ENCODE measurements around the gene TMPRSS9. TPM values are rescaled to one million over a fixed set of nuclear protein-coding genes. Genes with fewer than 3 reads are reported as not detected.

The TMPRSS9 gene
- total and polyA plus RNA-seq, 4 donors = 0.05 to 0.37 (median 0.09) TPM; not detected in 1

DNA sequence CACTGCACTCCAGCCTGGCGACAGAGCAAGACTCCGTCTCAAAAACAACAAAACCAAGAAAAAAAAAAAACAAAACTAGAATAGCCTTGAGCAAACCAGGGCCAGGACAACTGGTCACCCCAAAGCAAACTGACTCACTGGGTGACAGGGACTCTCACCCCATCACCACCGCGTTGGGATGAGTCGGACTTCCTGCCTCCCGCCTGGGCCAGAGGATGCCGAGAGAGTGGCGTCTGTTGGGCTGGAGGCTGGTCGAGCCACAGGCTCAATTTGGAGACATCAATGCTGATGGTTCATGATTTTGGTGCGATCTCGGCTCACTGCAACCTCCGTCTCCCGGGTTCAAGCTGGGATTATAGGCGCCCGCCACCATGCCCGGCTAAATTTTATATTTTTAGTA lies 11.6 kb downstream of the TMPRSS9 start:
- no peaks in the 10 kb centered on the region for H3K4me1 ChIP-seq (ENCODE audit: control insufficient read depth in 5 of 5, insufficient read depth in 5 of 5, low read length in 5 of 5)
- no peak overlapping the region for H3K27ac ChIP-seq (ENCODE audit: low read depth in 1 of 2, low read length in 1 of 2)
- WGBS, 2 donors = 72 to 73% methylated on average over 16 of the region's 16 CpGs
- peaks cover 0 to 3% (median 0%) of the 10 kb centered on the region in 3 donors for H3K27me3 ChIP-seq (ENCODE audit: control insufficient read depth in 3 of 3, insufficient read depth in 3 of 3, low read length in 2 of 3)
- no peaks in the 10 kb centered on the region for H3K36me3 ChIP-seq (ENCODE audit: control insufficient read depth in 4 of 4, insufficient read depth in 4 of 4, low read length in 4 of 4)
- H3K9me3 ChIP-seq (ENCODE audit: control insufficient read depth in 4 of 4, insufficient read depth in 3 of 4, low read length in 3 of 4) = peaks cover 0 to 6% (median 0%) of the 10 kb centered on the region in 4 donors
- DNase-seq (no peak), ATAC-seq (ENCODE audit: insufficient read depth, low FRiP score) (no peak)
- H3K4me3 ChIP-seq = no peak overlapping the region
- no peak overlapping the region for H3K9ac ChIP-seq (ENCODE audit: insufficient read depth in 1 of 2, low read length in 2 of 2)
- TF ChIP-seq CTCF (IDR thresholded peaks at IDR 0.05; ENCODE audit: control extremely low read depth, extremely low read depth) = no peak

DNA sequence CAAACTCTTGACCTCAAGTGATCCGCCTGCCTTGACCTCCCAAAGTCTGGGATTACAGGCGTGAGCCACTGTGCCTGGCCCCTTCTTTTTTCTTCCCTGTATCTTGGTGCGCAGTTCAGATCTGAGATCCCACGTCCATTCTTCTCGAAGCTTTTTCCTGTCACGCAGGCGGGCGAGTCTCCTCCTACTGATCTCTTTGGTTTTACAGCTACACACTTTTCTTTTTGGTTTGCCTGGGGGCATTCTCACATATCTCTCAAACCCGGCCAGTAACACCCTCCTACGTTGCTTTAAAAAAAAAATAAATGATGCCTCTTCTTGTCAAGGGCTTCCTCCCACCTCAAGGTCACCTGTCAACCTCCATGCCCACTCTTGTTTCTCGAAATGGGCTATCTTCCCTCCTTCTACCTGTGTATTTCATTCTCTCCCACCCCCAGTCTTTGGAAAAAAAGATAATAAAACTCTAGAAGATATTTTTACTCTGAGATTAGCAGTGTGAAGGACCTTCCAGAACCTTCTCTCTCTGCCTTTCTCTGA lies 12.1 kb downstream of the TMPRSS9 start:
- Histone ChIP-seq H3K4me3 (no peak overlapping the region), H3K36me3 (ENCODE audit: control insufficient read depth in 4 of 4, insufficient read depth in 4 of 4, low read length in 4 of 4) (no peaks in the 10 kb centered on the region), H3K9me3 (ENCODE audit: control insufficient read depth in 4 of 4, insufficient read depth in 3 of 4, low read length in 3 of 4) (peaks cover 0 to 4% (median 0%) of the 10 kb centered on the region in 4 donors), H3K9ac (ENCODE audit: insufficient read depth in 1 of 2, low read length in 2 of 2) (no peak overlapping the region), H3K4me1 (ENCODE audit: control insufficient read depth in 5 of 5, insufficient read depth in 5 of 5, low read length in 5 of 5) (no peaks in the 10 kb centered on the region), H3K27ac (ENCODE audit: low read depth in 1 of 2, low read length in 1 of 2) (no peak overlapping the region), H3K27me3 (ENCODE audit: control insufficient read depth in 3 of 3, insufficient read depth in 3 of 3, low read length in 2 of 3) (peaks cover 0 to 3% (median 0%) of the 10 kb centered on the region in 3 donors)
- WGBS, 2 donors = 53 to 72% methylated on average over 11 of the region's 11 CpGs
- no peak for TF ChIP-seq CTCF (IDR thresholded peaks at IDR 0.05; ENCODE audit: control extremely low read depth, extremely low read depth)
- DNase-seq (no peak), ATAC-seq (ENCODE audit: insufficient read depth, low FRiP score) (no peak)

- Histone ChIP-seq H3K27ac (ENCODE audit: low read depth in 1 of 2, low read length in 1 of 2) (no peak overlapping the region), H3K4me3 (no peak overlapping the region), H3K27me3 (ENCODE audit: control insufficient read depth in 3 of 3, insufficient read depth in 3 of 3, low read length in 2 of 3) (peaks cover 0 to 3% (median 0%) of the 10 kb centered on the region in 3 donors), H3K36me3 (ENCODE audit: control insufficient read depth in 4 of 4, insufficient read depth in 4 of 4, low read length in 4 of 4) (no peaks in the 10 kb centered on the region), H3K9me3 (ENCODE audit: control insufficient read depth in 4 of 4, insufficient read depth in 3 of 4, low read length in 3 of 4) (peaks cover 0 to 2% (median 0%) of the 10 kb centered on the region in 4 donors), H3K9ac (ENCODE audit: insufficient read depth in 1 of 2, low read length in 2 of 2) (no peak overlapping the region), H3K4me1 (ENCODE audit: control insufficient read depth in 5 of 5, insufficient read depth in 5 of 5, low read length in 5 of 5) (peaks cover 0 to 1% (median 0%) of the 10 kb centered on the region in 5 donors)
- ATAC-seq (ENCODE audit: insufficient read depth, low FRiP score) (no peak), DNase-seq (no peak)
- WGBS, 2 donors = 85 to 90% methylated on average over 13 of the region's 13 CpGs
- TF ChIP-seq CTCF (IDR thresholded peaks at IDR 0.05; ENCODE audit: control extremely low read depth, extremely low read depth) = no peak
Measured at GRCh38 chr19:2374808-2375207, 14.7 kb downstream of the TMPRSS9 start.
